ENCODE data around the gene RGS7BP.

The RGS7BP gene

DNA sequence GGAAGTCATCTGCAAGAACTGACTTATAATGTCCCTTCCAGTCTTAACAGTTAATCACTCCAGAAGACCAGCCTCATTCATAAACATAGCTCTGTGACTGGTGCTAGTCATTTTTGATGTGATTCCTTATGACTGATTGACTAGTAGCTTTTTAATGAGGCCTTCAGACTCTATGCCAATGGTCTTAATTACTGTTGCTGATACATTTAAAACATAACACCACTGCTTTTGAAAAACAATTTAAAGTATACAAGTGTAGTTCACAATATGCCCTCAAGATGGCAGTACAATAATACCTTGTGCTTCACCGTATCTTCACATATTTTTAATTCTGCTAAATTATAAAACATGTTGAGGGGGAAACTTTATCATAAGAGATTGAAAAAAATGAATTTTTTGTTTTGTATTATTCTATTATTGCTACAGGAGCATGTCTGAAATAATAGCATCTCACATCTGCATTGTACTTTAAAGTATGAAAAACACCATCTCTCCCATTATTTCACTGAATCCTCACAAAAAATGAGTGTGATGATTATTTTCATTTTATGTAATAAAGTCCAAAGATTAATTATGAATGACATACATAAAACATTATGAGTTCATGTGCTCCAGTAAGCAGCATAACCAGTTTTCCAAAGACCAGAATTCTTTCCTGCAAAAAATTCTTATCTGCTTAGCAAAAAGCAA lies 129.3 kb downstream of the RGS7BP start:
- no peak for DNase-seq

DNA sequence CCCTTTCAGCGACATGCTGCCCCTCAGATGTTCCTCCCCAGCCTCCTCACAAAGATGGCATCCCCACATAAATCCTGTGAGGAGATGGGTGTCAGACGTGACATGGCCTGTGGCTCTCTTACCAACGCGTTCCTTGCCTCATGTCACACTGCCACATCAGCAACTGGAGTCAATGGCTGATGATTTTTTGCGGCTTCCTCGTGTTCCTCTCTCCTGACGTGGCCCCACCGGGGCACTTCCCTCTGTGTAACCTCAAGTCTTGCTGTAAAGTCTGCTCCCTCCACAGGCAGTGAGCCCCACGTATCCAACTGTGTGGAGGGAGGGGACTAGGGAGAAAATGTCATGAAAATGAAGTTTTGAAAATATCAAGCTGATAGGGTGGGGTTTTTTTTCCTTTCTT lies 131.3 kb downstream of the RGS7BP start:
- DNase-seq: no peak

DNA sequence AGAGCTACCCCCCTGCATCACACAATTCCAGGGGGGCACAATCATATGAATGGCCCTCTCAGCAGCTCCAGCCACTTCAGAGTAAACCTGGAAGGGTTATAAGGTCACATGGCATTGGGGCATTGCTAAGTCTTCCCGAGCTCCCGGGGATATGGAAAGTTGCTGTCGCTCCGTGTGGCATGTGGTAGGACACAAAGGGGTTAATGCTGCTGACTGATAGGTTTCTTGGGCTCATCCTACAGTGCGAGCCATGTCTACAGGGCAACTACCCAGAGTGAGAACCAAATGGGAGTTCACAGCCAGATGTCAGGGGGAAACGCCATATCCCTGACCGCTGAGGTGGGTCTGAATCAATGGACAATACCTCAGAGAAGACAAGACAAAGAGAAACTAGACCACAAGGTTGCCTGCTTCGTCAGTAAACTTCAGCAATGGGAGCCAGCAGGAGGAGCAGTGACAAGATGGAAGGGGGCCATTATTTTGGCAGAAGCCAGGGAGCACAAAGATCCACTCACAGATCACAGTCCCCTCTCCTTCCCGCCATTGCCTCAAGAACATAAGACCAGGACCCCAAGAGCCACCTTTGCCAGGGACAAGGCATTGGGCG lies 132.1 kb downstream of the RGS7BP start:
- DNase-seq: no peak

DNA sequence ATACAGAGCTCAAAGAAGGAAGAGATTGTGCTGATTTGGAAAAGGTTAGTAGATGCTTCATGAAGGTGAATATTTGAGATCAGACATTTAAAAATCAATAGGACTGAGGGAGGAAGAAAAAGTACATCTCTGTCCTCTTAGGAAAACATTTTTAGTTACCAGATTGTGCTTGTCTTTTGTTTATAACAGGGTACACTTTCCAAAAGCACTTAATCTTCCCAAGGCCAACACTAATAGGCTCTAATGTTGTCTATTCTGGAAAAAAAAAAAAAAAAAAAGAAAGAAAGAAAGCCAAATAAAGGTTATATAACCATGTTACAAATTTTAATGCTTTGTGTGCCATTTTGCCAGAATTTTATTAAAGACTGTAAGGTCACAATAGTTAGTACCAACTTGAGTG lies 139.0 kb downstream of the RGS7BP start:
- DNase-seq: no peak

DNA sequence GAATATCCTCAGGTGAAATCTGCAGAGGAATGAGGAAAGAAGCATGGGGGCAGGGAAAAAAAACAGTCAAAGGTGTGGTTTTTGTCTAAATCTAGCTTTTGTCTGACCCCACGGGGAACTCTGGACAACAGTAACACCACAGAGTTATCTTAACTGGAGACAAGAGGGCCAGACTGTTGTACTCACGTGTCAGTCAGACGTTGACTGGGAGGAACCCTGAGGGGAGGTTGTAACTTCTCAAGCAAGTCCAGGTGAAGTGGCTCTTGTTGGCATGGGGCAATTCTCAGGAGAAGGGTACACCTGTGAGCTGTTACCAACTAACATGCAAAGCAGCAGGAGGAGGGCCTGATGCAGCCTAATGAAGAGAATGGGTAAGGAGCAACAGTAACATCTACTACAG lies 140.4 kb downstream of the RGS7BP start:
- no peak for DNase-seq

DNA sequence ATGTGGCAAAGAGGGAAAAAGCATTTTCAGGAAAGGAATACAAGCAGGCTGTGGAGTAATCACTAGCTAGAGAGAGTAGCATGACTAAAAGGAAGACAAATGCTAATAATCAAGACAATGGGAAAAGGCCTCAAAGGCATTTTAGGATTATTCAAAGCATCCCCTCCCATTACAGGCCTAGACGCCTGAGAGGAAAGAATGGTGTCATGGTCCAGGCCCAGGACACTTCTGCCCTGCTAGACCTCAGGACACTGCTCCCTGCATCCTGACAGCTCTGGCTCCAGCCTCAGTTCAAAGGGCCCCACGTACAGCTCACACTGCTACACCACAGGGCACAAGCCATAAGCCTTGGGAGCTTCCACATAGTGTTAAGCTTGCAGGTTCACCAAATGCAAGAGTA lies 143.7 kb downstream of the RGS7BP start:
- no peak for DNase-seq

DNA sequence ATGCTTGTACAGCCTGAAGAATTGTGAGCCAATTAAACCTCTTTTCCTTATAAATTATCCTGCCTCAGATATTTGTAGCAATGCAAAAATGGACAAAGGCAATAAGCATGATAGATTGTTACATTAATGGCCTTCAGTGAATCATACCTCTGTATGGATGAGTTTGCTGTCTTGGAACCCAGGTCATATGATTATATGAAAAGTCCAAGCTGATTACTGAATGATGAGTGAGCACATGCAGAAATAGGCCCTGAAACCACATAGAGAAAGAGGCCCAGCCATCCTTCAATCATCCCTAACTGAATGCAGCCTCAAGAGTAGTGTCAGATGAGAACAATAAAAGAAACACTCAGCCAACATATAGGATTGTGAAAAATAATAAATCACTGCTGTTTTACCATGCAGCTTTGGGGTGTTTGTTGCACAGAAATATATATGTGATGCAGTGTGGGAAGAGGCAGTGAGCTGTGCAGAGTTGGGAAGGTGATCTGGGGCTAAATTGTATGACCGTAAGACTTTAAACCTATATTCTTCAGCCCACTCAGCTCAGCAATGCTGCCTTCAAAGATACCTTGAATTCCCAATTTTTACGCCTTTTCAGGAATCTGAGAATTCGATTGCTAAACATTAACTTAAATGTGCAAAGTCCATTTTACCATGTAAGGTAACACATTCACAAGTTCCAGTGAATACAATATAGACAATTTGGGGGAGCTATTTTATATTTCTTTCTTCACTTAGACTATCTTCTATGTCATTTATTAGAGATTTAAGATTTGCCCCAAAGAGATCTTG lies 148.1 kb downstream of the RGS7BP start:
- no peak for DNase-seq

DNA sequence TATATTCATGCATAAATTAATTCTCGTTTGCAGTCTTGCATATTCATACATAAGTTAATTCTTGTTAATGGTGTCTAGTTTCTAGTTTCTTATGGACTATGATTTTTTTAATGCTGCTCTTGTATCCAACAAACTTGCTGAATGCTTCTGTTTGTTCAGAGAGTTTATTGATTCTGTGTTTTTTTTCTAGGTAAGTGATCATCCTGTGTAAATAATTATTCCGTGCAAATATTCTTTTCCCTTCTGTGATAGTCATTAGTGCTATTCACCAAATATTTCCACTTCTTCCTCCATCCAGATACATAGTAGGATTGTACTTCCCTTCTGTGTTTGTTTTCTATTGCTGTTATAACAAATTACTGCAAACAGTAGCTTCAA lies 148.7 kb downstream of the RGS7BP start:
- no peak for DNase-seq

DNA sequence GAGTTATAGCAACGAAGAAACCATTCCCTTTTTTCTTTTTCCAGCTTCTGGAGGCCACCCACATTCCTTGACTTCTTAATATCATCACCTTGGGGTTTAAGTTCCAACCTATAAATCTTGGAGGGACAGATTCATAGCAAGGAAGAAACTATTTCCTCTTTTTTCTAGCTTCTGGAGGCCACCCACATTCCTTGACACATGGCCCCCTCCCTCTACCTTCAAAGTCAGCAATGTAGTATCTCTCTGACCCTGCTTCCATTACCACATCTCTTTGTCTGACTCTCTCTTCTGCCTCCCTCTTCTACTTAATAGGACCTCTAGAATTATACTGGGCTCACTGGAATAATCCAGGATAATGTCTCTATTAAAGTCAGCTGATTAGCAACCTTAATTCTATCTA lies 149.8 kb downstream of the RGS7BP start:
- no peak for DNase-seq

DNA sequence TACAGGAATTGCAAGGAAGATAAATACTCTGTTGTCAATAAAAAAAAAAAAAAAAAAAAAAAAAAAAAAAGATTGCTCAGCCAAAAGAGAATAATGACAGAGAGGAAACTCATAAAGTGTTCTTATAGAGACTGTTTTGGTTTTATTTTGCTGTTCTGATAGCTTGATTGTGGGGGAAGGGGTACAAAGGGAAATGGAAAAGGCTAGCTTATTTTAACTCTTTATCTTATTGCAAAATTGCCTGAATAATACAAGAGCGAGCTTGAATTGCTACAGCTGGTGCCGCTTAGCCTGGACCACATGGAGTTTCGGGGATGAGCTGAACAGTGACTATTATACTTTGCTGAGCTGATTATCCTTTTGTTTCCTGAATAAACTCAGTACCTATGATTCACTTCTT lies 153.5 kb downstream of the RGS7BP start:
- no peak for DNase-seq
